ENCODE measurements around the gene ADAM19. TPM values are rescaled to one million over a fixed set of nuclear protein-coding genes. Genes with fewer than 3 reads are reported as not detected.

ADAM19 gene
- total RNA-seq, 1 donor from 2014 or later, result 314 TPM

- intact Hi-C loops (cut with micrococcal nuclease), result loop anchor here (1.0 kb wide), 1 partner anchor 39 kb away; no protein-coding TSS in a partner anchor
These were observed 103.9 kb downstream of the ADAM19 start for GRCh38 chr5:157471709-157472108.

- intact Hi-C loops (cut with micrococcal nuclease), result loop anchor here (1.0 kb wide), 1 partner anchor 38 kb away; no protein-coding TSS in a partner anchor
These were observed 104.9 kb downstream of the ADAM19 start for GRCh38 chr5:157470631-157471030.

- intact Hi-C loops (cut with micrococcal nuclease), result no loop called here
These were observed 105.9 kb downstream of the ADAM19 start for GRCh38 chr5:157469687-157470086.

- intact Hi-C loops (cut with micrococcal nuclease), result no loop called here
These were observed 106.5 kb downstream of the ADAM19 start for GRCh38 chr5:157469073-157469472.

GRCh38 chr5:157468293-157468965 lies 107.1 kb downstream of the ADAM19 start:
- intact Hi-C loops (cut with micrococcal nuclease), result no loop called here

GRCh38 chr5:157464519-157465171 lies 110.9 kb downstream of the ADAM19 start:
- intact Hi-C loops (cut with micrococcal nuclease), result no loop called here

- intact Hi-C loops (cut with micrococcal nuclease), result no loop called here
These were observed 111.7 kb downstream of the ADAM19 start for GRCh38 chr5:157463621-157464518.

- intact Hi-C loops (cut with micrococcal nuclease), result no loop called here
These were observed 112.5 kb downstream of the ADAM19 start for GRCh38 chr5:157463081-157463480.

- intact Hi-C loops (cut with micrococcal nuclease), result no loop called here
These were observed 114.4 kb downstream of the ADAM19 start for GRCh38 chr5:157460921-157461792.

GRCh38 chr5:157459715-157460599 lies 115.6 kb downstream of the ADAM19 start, which contains the start of gene NIPAL4:
TSS of gene NIPAL4 (plus strand) at chr5:157460213. CDS start at chr5:157460321, 108 bp downstream.
- intact Hi-C loops (cut with micrococcal nuclease), result no loop called here

GRCh38 chr5:157458835-157459234 lies 116.7 kb downstream of the ADAM19 start:
- intact Hi-C loops (cut with micrococcal nuclease), result no loop called here

- intact Hi-C loops (cut with micrococcal nuclease), result no loop called here
These were observed 118.2 kb downstream of the ADAM19 start for GRCh38 chr5:157457391-157457790.

GRCh38 chr5:157456301-157456700 lies 119.3 kb downstream of the ADAM19 start:
- intact Hi-C loops (cut with micrococcal nuclease), result no loop called here

GRCh38 chr5:157455057-157455456 lies 120.5 kb downstream of the ADAM19 start:
- intact Hi-C loops (cut with micrococcal nuclease), result no loop called here

- intact Hi-C loops (cut with micrococcal nuclease), result no loop called here
These were observed 121.3 kb downstream of the ADAM19 start for GRCh38 chr5:157454273-157454672.

- intact Hi-C loops (cut with micrococcal nuclease), result no loop called here
These were observed 123.8 kb downstream of the ADAM19 start for GRCh38 chr5:157451806-157452205.

- intact Hi-C loops (cut with micrococcal nuclease), result no loop called here
These were observed 125.6 kb downstream of the ADAM19 start for GRCh38 chr5:157450024-157450423.

- intact Hi-C loops (cut with micrococcal nuclease), result no loop called here
These were observed 126.4 kb downstream of the ADAM19 start for GRCh38 chr5:157449011-157449723.

GRCh38 chr5:157447201-157447637 lies 128.4 kb downstream of the ADAM19 start:
- intact Hi-C loops (cut with micrococcal nuclease), result no loop called here

Data from T-helper 2 cell treated with Interferon-gamma antibody and Interleukin-4, amounts not matched to agents 100 ng/mL and 5 ng/mL, for 36 hours (primary cell).